HG03175 (cell line): ENCODE results near the gene IL10.

ENCODE experiments used
- ATAC-seq: cut with Tn5 transposase; IDR thresholded peaks from one replicate; pipeline ENCODE4 v1.9.1; 2021; ENCODE audit warnings: mild to moderate bottlenecking, moderate library complexity; ENCODE audit not compliant: unreplicated experiment

Gene IL10

GRCh38 chr1:206737729-206738201 is 34.5 kb downstream of the IL10 start:
- peak; percentile 21 for ATAC-seq

GRCh38 chr1:206736878-206737728 is 35.2 kb downstream of the IL10 start:
- no peak for ATAC-seq

DNA sequence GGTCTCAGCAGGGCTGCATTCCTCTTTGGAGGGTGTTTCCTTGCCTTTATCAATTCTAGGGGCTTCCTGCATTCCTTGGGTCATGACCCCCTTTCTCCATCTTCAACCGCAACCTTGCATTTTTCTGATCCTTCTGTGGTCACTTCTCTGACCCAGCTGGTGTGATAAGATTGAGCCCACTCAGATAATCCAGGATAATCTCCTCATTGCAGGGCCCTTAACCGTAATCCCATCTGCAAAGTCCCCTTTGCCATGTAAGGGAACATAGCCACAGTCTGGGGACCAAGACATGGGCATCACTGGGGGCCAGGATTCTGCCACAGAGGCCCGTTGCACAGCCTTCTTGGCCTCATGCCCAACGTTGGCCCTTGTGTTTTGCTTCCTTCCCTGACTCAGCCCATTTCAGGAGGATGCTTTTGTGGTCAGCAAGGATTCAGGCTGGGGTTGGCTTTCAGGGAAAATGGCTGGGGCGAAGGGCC is 36.7 kb downstream of the IL10 start:
- no peak for ATAC-seq

GRCh38 chr1:206734499-206735142 is 37.7 kb downstream of the IL10 start:
- ATAC-seq = peak; percentile 29

GRCh38 chr1:206732992-206733391 is 39.3 kb downstream of the IL10 start:
- no peak for ATAC-seq

- no peak for ATAC-seq
Observed at GRCh38 chr1:206732508-206732907, 39.8 kb downstream of the IL10 start.

DNA sequence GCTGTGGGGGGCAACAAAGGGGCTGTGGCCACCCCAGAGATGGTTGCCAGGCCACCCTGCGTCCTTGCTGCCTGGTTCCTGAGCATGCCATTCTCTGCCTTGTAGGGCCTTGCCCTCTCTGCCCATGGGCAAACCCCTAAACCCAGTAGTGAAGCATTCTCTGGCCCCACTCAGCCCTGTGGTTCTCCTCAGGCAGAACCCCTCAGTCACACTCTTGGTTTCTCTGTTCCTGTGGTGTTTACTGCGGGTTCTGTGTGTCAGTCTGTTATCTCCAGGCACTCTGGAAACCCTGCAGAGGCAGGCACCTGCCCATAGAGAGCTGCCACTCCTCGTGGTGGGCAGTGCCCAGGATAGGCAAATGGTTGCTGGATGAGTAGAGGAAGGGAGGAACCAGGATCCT is 42.8 kb downstream of the IL10 start:
- ATAC-seq = no peak

DNA sequence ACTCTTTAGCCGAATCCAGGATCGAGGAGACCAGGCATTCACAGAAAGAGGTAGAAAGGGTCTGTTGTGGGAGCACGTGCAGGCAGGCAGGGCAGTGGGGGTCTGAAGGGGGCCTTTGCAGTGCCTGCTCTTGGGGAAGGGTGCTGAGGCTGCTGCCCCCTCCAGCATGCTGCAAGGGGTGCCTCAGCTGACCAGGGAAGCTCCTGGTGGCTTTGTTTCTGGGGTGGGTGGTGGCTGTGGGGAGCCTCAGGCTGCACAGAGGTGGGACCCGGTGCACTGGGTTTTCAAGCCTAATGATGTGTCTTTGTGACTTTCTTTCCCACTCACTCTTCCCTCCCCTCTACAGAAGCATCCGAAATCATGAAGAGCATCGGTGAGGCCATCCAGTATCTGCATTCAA is 43.2 kb downstream of the IL10 start:
- no peak for ATAC-seq

GRCh38 chr1:206728697-206728987 is 43.7 kb downstream of the IL10 start:
- ATAC-seq = no peak

DNA sequence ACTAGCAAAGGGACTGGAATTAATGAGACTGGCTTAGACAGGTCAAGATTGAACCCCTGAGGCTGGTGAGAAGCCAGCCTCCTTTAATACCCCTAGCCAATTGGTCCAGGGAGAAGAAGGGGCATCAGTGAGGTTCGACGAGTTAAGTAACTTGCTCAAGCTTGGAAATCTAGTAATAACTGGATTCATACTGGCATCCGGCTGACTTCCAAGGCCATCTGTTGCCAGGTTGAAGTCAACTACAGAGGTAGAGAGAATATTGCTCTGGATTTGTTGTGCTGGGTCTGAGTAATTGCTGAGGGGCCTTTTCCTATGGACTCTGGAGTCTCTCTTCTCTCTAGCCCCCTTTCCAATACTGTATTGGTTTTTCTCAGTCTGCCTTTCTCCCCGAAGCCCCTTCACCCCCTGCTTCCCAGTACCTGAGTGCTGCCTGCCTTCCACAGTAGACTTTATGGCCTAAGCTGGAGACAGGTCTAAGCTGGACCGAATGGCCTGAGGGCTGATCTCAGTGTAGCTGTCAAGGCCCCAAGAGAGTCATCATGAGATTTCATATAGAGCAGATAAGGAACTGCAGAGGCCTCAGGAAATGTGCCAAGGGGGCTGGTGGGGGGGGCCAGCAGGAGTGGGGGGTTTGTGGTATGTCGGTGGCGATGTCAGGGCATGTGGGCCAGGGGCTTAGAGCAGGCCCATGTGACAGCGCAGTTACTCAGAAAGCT is 44.2 kb downstream of the IL10 start:
- ATAC-seq = no peak

DNA sequence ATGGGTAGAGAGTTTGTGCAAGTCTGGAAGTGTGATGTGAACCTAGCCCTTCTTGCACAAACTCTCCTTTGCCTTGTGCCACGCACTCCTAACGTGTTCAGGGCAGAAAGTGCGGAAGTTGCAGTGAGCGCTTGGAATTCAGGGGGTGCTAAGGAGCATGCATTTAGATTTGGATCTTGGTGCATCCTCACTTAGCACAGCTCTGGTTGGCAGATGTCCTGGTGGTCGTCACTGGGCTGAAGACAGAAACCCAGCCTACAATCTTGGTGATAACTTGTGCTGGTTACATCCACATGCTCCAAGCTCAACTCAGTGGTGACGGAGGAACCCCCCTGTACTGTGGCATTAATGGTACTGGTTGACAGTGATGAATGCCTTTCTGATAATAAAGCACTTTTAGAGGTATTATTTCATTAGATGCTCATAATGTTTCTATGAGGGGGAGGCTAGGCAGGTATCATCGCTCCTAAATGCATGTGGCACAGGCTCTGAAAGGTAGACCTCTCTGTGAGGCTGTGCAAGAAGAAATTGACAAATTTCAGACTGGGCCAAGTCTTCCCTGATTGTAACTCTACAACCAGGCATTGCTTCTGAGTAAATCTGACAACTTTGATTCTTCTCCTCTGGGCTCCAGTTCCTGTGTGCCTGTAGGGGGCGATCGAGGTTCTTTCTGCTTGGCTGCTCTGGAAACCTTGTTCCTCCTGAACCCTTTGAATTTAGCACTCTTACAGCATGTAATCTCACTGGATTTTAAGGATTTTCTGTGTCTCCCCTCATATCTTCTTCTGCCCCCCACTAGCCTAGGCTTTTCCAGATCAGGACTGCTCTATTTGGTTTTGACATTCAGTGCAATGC is 47.0 kb downstream of the IL10 start:
- ATAC-seq = no peak

- no peak for ATAC-seq
Observed at GRCh38 chr1:206723805-206724472, 48.4 kb downstream of the IL10 start.

- ATAC-seq = no peak
Observed at GRCh38 chr1:206723462-206723804, 48.9 kb downstream of the IL10 start.

DNA sequence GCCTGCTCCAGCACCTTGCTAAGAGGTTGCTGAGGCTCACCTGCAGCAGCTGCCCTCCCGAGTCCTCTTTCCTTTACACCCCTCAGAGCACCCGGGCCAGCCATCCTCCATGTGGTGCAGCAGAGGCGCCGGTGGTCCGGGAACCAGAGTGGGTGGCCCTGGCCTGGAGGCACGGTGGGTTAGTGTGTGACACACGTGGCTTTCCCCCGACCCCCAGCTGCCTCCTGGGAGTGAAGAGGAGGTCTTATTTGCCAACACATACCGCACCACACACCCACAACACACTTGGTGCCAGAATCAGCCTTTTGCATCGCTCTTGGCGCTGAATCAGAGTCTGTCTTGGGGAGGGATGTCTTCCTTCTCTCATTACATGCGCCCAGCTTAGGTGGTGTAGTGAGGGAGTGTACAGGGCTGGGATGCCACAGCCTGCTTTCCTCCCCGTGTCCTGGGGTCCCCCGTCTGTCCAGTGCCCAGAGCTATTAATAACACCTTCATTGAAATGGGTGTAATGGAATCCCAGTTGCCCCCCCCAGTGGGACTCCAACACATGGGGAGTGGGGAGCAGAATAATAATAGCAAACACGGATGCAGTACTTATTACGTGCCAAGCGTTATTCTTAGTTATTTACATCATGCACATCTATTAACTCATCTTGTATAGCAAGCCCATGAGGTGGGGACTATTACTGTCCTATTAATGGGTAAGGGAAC is 49.4 kb downstream of the IL10 start:
- no peak for ATAC-seq

DNA sequence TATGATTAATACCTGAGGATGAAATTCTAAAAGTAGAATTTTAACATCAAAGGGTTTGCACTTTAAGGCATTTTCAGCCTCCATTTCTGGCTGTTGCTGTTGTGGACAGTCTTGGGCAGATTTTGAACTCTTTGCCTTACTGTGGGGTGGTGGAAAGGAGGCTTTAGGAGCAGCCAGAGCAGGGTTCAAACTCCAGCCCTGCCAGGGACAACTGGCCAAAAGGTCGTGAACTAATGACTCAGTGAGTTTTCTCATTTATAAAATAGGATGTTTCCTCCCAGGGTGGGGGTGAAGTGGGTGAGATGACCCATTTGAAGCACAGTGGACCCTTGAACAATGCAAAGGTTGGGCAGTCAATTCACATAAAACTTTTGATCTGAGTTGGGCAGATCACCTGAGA is 50.8 kb downstream of the IL10 start:
- ATAC-seq = no peak

DNA sequence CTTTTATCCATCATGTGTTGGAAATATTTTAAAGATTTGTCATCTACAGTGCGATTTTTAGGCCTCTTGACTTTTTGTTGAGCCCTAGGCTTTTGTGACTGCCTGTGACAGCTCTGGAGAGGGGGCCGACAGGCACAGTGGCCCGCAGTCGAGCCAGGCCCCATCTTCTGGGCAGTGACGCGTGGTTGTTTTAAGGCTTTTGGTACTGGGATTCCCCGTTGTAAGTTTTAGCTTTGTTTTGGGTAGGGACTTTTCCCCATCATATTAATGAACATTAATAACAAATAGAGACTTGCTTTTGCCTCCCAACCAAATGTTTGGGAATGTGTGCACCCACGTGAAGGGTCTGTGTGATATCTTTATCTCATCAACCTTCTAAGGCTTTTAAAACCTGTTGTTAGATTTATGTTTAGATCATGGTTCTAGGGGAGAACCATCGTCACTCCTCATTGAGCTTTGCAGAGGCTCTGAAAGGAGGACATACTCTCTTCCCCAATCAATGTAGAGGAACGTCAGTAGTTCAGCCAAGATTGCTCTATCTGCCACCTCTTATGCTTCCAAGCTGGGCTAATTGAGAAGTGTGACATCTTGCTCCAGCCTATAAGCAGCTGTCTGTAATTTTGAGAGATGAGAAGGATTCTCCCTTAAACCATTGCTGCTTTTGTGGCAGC is 53.0 kb downstream of the IL10 start:
- no peak for ATAC-seq

- ATAC-seq = no peak
Observed at GRCh38 chr1:206717674-206717989, 54.7 kb downstream of the IL10 start.
